Stimulated activated naive CD8-positive, alpha-beta T cell treated with anti-CD3 and anti-CD28 coated beads, Interleukin-15, amount 100 ng/mL, for 72 hours (primary cell): Measurements from ENCODE around the gene GNAZ.
"Not testable (repeated sequence)": the region's sequence is repeated elsewhere in the genome, so short reads cannot be mapped to it uniquely, and the experiment has no call there.

ENCODE experiments used
- ATAC-seq: fragments of 150-1000 bp; cut with Tn5 transposase; 2 replicates; pipeline ENCODE4 v1.10.0; 2021; ENCODE audit warnings: mild to moderate bottlenecking, moderate library complexity
- DNase-seq, 2 donors: peaks; one replicate each; pipeline ENCODE4 v3.0.0; 2021 to 2022
- H3K27ac Mint-ChIP-seq, 2 donors: one replicate each; pipeline ENCODE4 v1.8.0; 2022; ENCODE audit warnings: mild to moderate bottlenecking in 2 of 2, mixed read lengths in 2 of 2, moderate library complexity in 2 of 2
- H3K27me3 Mint-ChIP-seq: one replicate; pipeline ENCODE4 v1.8.0; 2022; ENCODE audit warnings: mixed read lengths
- H3K4me1 Mint-ChIP-seq: one replicate; pipeline ENCODE4 v1.8.0; 2022; ENCODE audit warnings: mild to moderate bottlenecking, mixed read lengths
- H3K4me3 Mint-ChIP-seq, 2 donors: one replicate each; pipeline ENCODE4 v1.8.0; 2022; ENCODE audit warnings: mild to moderate bottlenecking in 2 of 2, mixed read lengths in 2 of 2, moderate library complexity in 1 of 2
- H3K9me3 Mint-ChIP-seq, 2 donors: one replicate each; pipeline ENCODE4 v1.8.0; 2022; ENCODE audit warnings: mixed read lengths in 2 of 2

GNAZ gene

DNA sequence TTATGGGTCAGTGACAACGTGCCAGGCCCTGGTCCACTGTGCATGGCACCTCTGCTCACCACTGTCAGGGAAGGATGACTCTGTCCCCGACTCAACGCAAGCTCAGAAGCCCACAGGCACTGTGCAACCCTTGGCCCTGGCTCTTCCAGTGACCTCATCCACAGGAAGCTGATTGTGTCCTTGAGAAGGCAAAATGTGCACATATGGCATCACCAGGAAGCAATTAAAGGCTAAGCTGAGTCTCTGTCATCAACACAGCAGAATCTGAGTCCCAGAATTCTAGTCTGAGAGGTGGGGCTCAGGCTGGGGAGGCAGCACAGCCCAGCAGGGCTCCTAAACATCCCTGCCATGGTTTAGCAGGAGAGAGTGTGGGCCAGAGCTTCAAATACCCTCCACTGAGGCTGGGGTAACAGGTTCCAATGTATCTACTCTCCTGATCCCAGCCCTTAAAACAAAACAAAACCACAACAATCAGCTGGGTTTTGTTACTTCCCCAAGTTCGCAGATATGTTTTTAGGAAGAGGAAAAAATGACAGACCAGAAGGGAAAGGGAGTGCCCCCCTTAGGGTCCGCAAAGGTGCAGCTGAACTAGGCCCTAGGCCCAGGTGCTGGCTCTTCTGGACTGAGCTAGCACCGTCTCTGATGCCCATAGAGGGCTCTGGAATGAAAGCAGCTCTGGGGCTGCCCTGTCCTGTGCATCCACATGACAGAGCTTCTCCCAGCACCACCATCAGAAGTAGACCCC lies 33.5 kb upstream of the GNAZ start:
- peak overlapping the region in 1 of 2 donors; percentile 82 for H3K27ac Mint-ChIP-seq
- H3K4me3 Mint-ChIP-seq = no peak overlapping the region
- peaks cover 39% of the 10 kb centered on the region for H3K27me3 Mint-ChIP-seq
- peak; percentile 54 for ATAC-seq
- no peak for DNase-seq
- H3K4me1 Mint-ChIP-seq = peaks cover 18% of the 10 kb centered on the region
- H3K9me3 Mint-ChIP-seq = no peaks in the 10 kb centered on the region

DNA sequence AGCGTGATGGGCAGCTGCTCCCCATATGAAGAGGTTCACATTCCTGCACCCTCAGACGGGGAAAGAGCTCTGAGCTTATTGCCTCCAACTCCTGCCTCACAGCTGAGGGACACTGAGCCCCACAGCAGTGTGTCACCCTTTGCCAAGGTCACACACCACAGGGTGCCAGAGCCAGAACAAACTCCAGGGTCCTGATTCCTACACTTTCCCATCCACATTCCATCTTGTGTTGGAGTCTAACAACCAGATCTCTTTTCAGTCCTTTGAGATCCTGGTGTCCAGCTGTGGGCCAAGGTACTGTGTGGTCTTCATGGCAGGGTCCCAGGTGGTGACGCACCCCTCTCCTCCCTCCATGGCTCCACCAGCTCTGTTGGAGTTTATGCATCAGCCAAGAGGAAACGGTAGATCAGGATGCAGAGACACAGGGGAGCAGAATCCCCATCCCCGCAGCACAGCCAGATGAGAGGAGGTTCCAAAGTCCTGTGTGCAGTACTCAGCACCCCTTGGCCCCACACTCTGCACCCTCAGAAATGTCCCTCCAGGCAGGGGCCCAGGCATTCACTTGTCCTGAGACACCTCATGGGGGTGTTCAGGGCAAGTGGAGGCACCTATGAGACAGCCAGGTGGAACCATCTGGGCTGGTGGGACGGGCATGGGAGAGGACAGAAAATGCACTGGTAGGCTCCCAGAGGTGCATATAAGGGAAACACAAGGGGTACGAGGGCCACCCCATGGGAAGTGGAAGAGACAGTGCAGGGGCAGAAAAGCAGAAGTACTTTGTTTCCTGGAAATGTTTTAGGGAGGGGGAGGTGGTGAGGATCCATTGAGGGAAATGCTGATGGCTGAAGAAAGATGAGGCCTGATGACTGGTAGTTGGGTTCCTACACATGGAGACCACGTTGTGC lies 32.6 kb upstream of the GNAZ start:
- H3K4me3 Mint-ChIP-seq = no peak overlapping the region
- H3K9me3 Mint-ChIP-seq = no peaks in the 10 kb centered on the region
- H3K27ac Mint-ChIP-seq = peak overlapping the region in 1 of 2 donors; percentile 17
- DNase-seq (no peak), ATAC-seq (no peak)
- peaks cover 18% of the 10 kb centered on the region for H3K4me1 Mint-ChIP-seq
- peaks cover 39% of the 10 kb centered on the region for H3K27me3 Mint-ChIP-seq

DNA sequence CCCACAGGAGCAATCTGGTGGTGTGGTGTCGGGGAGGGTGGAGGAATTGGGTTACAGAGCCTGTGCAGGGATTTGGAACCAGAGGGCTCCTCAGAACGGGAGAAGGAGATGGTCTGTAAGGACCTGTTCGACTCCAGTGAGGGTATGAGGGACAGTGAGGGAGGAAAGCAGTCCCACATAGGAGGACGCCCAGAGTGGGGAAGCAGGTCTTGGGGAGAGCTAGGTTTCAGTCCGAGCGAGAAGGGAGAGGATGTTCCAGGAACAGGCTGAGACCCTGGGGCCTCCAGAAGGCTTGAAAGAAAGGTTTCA lies 32.0 kb upstream of the GNAZ start:
- H3K27ac Mint-ChIP-seq = no peak overlapping the region
- peaks cover 39% of the 10 kb centered on the region for H3K27me3 Mint-ChIP-seq
- DNase-seq = no peak
- H3K9me3 Mint-ChIP-seq = no peaks in the 10 kb centered on the region
- ATAC-seq = no peak
- no peak overlapping the region for H3K4me3 Mint-ChIP-seq
- peaks cover 18% of the 10 kb centered on the region for H3K4me1 Mint-ChIP-seq

DNA sequence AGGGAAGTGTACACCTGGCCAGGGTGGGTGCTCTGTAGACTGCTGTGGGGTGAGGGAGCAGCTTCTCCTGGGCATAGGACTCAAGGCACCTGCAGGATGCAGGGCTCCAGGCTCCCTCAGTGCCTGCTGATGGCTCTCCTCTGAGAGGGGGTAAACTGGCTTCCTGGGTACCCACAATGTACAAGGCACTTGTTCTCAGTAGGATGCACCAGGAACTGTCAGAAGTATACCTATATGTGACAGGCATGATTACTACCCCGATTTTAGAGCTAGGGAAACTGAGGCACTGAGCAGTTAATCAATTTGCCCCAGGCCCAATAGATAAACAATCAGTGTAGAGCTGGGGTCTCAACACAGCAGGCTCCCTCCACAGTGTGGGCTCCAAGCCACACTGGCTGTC lies 31.4 kb upstream of the GNAZ start:
- DNase-seq (no peak), ATAC-seq (no peak)
- Mint-ChIP-seq H3K27ac (no peak overlapping the region), H3K4me1 (peaks cover 18% of the 10 kb centered on the region), H3K4me3 (no peak overlapping the region), H3K27me3 (peaks cover 39% of the 10 kb centered on the region), H3K9me3 (no peaks in the 10 kb centered on the region)

DNA sequence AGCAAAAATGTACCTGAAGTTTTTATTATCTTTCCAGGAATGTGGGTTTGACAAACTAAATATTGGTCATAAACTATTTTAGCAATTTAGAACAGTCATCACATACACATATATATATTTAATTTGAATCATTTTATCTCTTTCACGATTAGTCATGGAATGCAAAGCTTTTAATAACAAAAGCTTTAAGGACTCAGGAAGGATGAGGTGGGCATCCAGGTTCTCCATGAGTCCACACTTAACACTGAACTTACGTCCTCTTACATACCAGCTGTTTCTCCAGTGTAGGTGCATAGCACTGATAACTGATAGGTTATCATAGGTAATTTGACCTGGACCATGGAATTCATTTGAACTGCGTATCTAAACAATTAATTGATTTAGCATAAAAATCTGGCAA lies 28.1 kb upstream of the GNAZ start:
- Mint-ChIP-seq H3K27ac (no peak overlapping the region), H3K4me3 (no peak overlapping the region), H3K4me1 (no peaks in the 10 kb centered on the region), H3K27me3 (peaks cover 48% of the 10 kb centered on the region), H3K9me3 (peaks cover 5 to 7% of the 10 kb centered on the region in 2 donors)
- DNase-seq (no peak), ATAC-seq (no peak)

DNA sequence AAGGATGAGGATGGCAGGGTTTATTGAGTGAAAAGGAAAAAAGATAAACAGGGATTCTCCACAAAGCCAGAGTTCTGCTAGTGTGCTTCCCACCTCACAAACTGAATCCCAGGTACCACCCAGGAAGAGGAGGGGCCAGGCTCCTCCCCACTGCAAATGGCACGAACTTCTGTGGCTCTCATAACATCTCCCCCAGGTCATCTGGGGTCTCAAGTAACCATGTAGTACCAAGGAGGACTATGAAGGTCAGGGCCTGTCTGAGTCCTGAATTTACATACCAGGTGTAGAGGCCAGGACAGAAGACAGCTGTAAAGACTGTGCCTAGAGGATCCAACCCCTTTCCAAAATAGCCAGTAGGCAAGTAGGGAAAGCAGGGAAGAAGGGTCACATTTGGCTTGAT lies 25.7 kb upstream of the GNAZ start:
- DNase-seq = no peak
- H3K27me3 Mint-ChIP-seq = peaks cover 51% of the 10 kb centered on the region
- H3K4me3 Mint-ChIP-seq = no peak overlapping the region
- peaks cover 5 to 18% of the 10 kb centered on the region in 2 donors for H3K9me3 Mint-ChIP-seq
- ATAC-seq = no peak
- H3K4me1 Mint-ChIP-seq = no peaks in the 10 kb centered on the region
- no peak overlapping the region for H3K27ac Mint-ChIP-seq

DNA sequence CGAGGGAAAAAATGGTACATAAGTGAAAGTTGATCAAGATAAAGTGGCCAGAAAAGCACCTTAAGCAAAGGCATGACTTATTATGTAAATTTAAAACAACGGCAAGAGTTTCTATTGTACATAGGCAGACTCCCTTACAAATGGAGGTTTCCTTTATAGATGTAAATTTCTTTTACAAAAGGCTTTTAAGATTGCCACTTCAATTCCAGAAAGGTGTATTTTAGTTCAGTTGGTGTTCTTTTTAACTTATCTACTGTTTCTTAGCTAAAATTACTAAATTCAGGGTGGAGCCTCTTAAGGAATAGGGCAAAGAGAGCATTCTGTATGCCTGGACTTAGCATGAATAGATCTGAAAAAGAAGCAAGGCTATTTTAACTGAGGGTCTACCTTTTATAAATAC lies 24.9 kb upstream of the GNAZ start:
- ATAC-seq = no peak

DNA sequence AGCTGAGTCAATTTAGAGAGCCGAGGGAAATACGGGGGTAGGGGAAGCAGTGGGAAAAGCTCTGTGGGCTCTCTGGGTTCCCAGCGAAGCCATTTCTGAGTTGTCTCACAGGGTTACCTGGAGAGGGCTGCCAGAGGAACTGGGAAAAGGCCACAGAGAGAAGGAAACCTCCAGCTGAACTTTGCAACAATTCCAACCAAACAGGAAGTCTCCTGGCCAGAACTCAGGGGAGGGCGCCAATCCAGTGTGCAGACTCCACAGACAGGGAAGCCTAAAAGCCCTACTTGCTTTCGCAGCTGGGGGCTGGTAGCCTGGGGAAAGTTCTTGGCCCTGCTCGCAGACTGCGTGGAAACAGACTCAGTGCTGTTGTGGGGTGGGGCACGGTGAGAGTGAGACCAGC lies 23.1 kb upstream of the GNAZ start:
- Mint-ChIP-seq H3K27ac (no peak overlapping the region), H3K27me3 (peaks cover 50% of the 10 kb centered on the region), H3K9me3 (peaks cover 5 to 18% of the 10 kb centered on the region in 2 donors), H3K4me3 (no peak overlapping the region), H3K4me1 (peaks cover 10% of the 10 kb centered on the region)
- no peak for DNase-seq
- no peak for ATAC-seq

More for the DNA sequence above, 24.9 kb upstream of the GNAZ start:
- no peak for DNase-seq
- no peak overlapping the region for H3K4me3 Mint-ChIP-seq
- peaks cover 5% of the 10 kb centered on the region for H3K4me1 Mint-ChIP-seq
- peaks cover 51% of the 10 kb centered on the region for H3K27me3 Mint-ChIP-seq
- peaks cover 5 to 18% of the 10 kb centered on the region in 2 donors for H3K9me3 Mint-ChIP-seq
- no peak overlapping the region for H3K27ac Mint-ChIP-seq

DNA sequence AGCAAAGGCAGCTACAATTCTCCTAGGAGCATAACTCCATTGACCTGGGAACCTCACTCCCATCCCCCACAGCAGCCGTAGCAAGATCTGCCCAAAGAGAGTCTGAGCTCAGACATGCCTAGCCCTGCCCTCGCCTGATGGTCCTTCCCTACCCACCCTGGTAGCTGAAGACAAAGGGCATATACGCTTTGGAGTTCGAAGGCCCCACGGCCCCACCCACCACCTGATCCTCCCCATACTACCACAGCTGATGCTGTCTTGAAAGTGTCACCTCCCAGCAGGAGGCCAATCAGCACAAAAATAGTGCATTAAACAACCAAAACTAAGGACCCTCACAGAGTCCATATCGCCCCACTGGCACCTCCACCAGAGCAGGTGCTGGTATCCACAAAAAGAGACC lies 22.6 kb upstream of the GNAZ start:
- ATAC-seq = no peak
- DNase-seq = no peak
- no peak overlapping the region for H3K27ac Mint-ChIP-seq
- peaks cover 10% of the 10 kb centered on the region for H3K4me1 Mint-ChIP-seq
- H3K4me3 Mint-ChIP-seq = no peak overlapping the region
- H3K27me3 Mint-ChIP-seq = peaks cover 50% of the 10 kb centered on the region
- peaks cover 5 to 18% of the 10 kb centered on the region in 2 donors for H3K9me3 Mint-ChIP-seq

DNA sequence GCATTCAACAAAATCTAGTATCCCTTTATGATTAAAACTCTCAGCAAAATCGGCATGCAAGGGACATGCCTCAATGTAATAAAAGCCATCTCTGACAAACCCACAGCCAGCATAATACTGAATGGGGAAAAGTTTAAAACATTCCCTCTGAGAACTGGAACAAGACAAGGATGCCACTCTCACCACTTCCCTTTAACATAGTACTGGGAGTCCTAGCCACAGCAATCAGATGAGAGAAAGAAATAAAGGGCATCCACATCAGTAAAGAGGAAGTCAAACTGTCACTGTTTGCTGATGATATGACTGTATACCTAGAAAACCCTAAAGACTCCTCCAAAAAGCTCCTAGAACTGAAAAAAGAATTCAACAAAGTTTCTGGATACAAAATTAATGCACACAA lies 19.8 kb upstream of the GNAZ start:
- ATAC-seq, H3K27ac Mint-ChIP-seq, H3K4me3 Mint-ChIP-seq, DNase-seq: not testable (repeated sequence)
- H3K4me1 Mint-ChIP-seq = peaks cover 24% of the 10 kb centered on the region
- peaks cover 5 to 19% of the 10 kb centered on the region in 2 donors for H3K9me3 Mint-ChIP-seq
- H3K27me3 Mint-ChIP-seq = peaks cover 50% of the 10 kb centered on the region

DNA sequence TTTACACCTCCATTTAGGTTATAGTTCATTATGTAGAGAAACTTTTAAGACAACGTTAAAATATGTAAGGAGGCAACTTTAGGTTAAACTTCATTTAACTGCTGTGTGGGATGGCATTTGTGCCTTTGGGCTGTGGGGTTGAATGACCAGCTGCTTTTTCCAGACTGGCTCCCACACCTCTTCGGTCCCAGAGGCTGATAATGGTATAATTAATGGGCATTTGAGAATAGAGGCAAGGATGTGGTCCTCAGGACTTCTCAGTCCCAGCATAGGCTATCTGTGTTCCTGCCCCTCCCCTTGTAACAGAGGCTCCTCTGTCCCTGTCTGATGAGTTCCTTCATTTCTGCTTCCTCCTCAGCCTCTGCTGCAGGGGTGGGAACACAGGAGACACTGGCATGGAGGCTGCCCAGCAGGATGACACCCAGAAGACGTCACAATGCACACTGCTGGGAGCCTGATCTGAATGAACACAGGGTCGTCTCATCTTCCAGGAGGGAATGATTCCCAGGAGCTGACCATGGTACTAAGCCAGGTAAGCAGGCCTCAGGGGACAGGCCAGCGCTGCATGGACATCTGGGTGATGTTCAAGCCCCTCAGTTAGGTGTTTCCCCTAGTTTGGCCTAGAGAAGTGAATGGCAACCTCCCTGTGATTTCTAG lies 17.1 kb upstream of the GNAZ start:
- H3K27me3 Mint-ChIP-seq = peaks cover 34% of the 10 kb centered on the region

DNA sequence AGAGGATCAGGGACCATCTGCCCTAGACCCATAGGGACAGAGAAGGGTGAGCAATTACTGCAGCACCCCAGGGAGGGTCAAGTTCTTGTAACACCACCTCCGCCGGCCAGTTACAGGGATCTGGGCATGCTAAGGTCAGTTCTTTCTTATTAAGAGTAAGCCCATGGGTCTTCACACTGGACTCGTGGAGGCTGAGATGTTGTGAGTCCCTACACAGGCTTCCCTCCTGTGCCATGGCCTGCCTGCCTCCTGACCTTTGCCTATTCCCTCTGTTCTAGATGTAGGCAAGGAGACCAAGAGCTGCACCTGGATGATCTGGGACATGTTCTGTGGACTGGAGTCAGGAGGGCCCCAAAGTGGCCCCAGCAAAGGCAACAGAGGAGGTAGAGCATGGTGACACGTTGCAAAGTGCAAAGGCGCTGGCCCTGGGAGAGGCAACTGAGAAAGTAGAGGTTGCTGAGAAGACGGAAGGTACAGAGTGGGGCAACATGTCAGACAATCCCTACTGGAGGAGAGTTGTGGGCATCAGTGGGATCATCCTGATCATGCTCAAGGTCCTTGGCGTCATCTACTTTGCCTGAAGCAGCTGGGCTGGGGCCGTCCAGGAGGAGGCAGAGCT lies 16.3 kb upstream of the GNAZ start:
- ATAC-seq (no peak), DNase-seq (no peak)
- H3K9me3 Mint-ChIP-seq = peaks cover 5 to 17% of the 10 kb centered on the region in 2 donors
- H3K27me3 Mint-ChIP-seq = peaks cover 26% of the 10 kb centered on the region
- no peak overlapping the region for H3K27ac Mint-ChIP-seq
- no peak overlapping the region for H3K4me3 Mint-ChIP-seq
- H3K4me1 Mint-ChIP-seq = peaks cover 24% of the 10 kb centered on the region

More for the DNA sequence above, 17.1 kb upstream of the GNAZ start:
- peaks cover 5 to 17% of the 10 kb centered on the region in 2 donors for H3K9me3 Mint-ChIP-seq
- peaks cover 24% of the 10 kb centered on the region for H3K4me1 Mint-ChIP-seq
- DNase-seq (no peak), ATAC-seq (no peak)
- no peak overlapping the region for H3K4me3 Mint-ChIP-seq
- H3K27ac Mint-ChIP-seq = no peak overlapping the region

DNA sequence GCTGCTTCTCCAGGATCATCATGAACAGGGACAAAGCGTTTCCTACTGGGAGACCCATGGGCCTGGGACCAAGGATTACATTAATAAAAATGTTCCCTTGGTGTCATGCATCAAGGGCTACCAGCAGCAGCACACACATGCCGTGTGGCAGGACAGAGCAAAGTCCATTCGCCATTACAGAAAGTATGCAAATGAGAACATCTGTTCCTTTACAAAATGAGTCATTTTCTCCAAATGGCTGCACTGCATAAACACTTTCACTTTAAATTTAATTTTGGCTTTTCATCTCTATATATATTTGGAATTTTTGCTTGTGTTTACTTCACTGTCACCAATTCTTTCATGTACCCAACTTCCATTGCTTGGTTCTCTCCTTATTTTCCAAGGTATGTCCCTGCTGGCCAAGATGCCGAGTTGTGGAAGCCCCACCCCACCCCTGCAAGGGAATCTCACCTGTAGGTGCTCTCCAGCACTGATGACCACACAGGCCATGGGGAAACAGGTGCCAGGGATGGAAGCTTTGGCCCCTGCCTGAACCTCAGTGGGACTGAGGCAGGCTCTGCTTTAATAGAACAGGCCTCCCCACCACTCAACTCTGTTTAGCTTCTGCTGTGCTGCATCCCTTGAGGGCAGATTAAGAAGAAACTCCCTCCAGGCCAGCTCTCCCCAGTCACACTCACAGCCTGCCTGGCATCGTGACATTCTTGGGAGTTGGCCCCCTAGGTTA lies 15.6 kb upstream of the GNAZ start:
- Mint-ChIP-seq H3K4me3 (no peak overlapping the region), H3K9me3 (peaks cover 5 to 17% of the 10 kb centered on the region in 2 donors), H3K27ac (no peak overlapping the region), H3K27me3 (peaks cover 20% of the 10 kb centered on the region), H3K4me1 (peaks cover 24% of the 10 kb centered on the region)
- ATAC-seq (no peak), DNase-seq (no peak)

DNA sequence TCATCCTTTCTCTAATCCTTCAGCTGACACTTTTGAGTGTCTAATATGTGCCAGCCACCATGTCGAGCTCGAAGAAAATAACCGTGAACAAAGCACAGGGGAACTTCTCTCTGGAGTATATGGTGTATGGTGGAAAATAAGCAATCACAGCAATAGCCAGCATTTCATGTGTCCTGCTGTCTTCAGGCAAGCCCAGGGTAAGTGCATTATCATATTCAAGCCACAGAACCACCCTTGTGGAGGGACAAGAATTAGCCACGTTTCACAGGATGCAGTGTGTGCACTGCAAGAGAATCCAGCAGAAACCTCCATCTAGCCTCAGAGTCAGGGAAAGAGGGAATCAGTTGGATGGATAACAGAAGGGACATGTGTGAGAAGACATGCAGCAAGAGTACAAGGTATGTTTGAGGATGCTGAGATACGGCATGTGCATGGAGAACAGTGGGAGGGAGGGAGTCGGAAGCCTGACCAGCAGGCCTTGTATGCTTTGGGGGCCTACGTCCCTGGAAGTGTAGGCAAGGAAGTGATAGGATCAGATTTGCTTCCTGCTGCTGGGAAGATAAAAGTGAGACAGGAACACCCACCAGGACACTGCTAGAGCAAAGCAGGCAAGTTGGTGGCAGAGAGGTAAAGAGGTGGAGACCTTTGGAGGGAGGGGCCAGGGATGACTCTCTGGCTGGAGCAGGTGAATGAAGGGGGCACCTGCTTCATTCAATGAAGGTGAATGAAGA lies 14.7 kb upstream of the GNAZ start:
- Mint-ChIP-seq H3K27ac (no peak overlapping the region), H3K9me3 (peaks cover 5 to 17% of the 10 kb centered on the region in 2 donors), H3K27me3 (peaks cover 11% of the 10 kb centered on the region), H3K4me3 (no peak overlapping the region), H3K4me1 (peaks cover 18% of the 10 kb centered on the region)
- ATAC-seq (no peak), DNase-seq (no peak)
